ENCODE measurements around the gene AMZ1.

Gene AMZ1

GRCh38 chr7:2709553-2710285, 21.7 kb downstream of the AMZ1 start:
- peak; percentile 94 for TF ChIP-seq CTCF (IDR thresholded peaks at IDR 0.05; ENCODE audit: insufficient read depth, low read length, missing control alignments)
- no peak for DNase-seq (ENCODE audit: low read depth, low spot score)
- POLR2A ChIA-PET, result interaction anchor here (0.6 kb wide), 1 partner anchor 49 kb away, joined by 3 read pairs; no protein-coding TSS in a partner anchor
- no peak overlapping the region for H3K4me3 ChIP-seq (ENCODE audit: low read depth, low read length)
- CTCF ChIA-PET, result interaction anchor here (0.6 to 4.6 kb wide), 43 partner anchors 9 to 259 kb away, joined by 3 to 49 read pairs (median 5); partner anchors contain the start of genes AMZ1, GNA12 and IQCE

GRCh38 chr7:2710286-2710655, 22.3 kb downstream of the AMZ1 start:
- ChIA-PET CTCF (interaction anchor here (0.7 to 4.6 kb wide), 40 partner anchors 9 to 260 kb away, joined by 3 to 49 read pairs (median 5); partner anchors contain the start of genes AMZ1, GNA12 and IQCE), POLR2A (no interaction called here)
- no peak overlapping the region for H3K4me3 ChIP-seq (ENCODE audit: low read depth, low read length)
- no peak for TF ChIP-seq CTCF (IDR thresholded peaks at IDR 0.05; ENCODE audit: insufficient read depth, low read length, missing control alignments)
- DNase-seq (ENCODE audit: low read depth, low spot score), result no peak

- no peak for DNase-seq (ENCODE audit: low read depth, low spot score)
- ChIA-PET POLR2A (no interaction called here), CTCF (interaction anchor here (0.9 to 4.6 kb wide), 19 partner anchors 8 to 260 kb away, joined by 4 to 49 read pairs (median 10); partner anchors contain the start of gene AMZ1)
- no peak for TF ChIP-seq CTCF (IDR thresholded peaks at IDR 0.05; ENCODE audit: insufficient read depth, low read length, missing control alignments)
- no peak overlapping the region for H3K4me3 ChIP-seq (ENCODE audit: low read depth, low read length)
Measured at GRCh38 chr7:2710901-2711551, 23.0 kb downstream of the AMZ1 start.

- no peak overlapping the region for H3K4me3 ChIP-seq (ENCODE audit: low read depth, low read length)
- POLR2A ChIA-PET, result no interaction called here
- CTCF ChIA-PET, result interaction anchor here (1.2 to 4.6 kb wide), 4 partner anchors 41 to 262 kb away, joined by 3 to 38 read pairs (median 15); no protein-coding TSS in a partner anchor
- DNase-seq (ENCODE audit: low read depth, low spot score), result no peak
- no peak for TF ChIP-seq CTCF (IDR thresholded peaks at IDR 0.05; ENCODE audit: insufficient read depth, low read length, missing control alignments)
Measured at GRCh38 chr7:2711895-2712675, 24.1 kb downstream of the AMZ1 start.

- no peak for DNase-seq (ENCODE audit: low read depth, low spot score)
- ChIA-PET POLR2A (no interaction called here), CTCF (interaction anchor here (1.2 to 3.8 kb wide), 3 partner anchors 11 to 21 kb away, joined by 4 to 12 read pairs (median 4); no protein-coding TSS in a partner anchor)
- no peak for TF ChIP-seq CTCF (IDR thresholded peaks at IDR 0.05; ENCODE audit: insufficient read depth, low read length, missing control alignments)
- no peak overlapping the region for H3K4me3 ChIP-seq (ENCODE audit: low read depth, low read length)
Measured at GRCh38 chr7:2713370-2713769, 25.4 kb downstream of the AMZ1 start.
